GM23338 (cell line): ENCODE measurements around the gene SORL1. TPM values are rescaled to one million over a fixed set of nuclear protein-coding genes. Genes with fewer than 3 reads are reported as not detected.

Experiments used
- ATAC-seq: fragments of 200-7000 bp; cut with Tn5 transposase; 3 replicates; pipeline ENCODE4 v1.9.1; 2020
- DNase-seq: peaks from one replicate; pipeline ENCODE4 v3.0.0-alpha.2; 2015; ENCODE audit warnings: low spot score
- H2AFZ ChIP-seq: fragments of 200-600 bp; sonication (generic); 2 replicates; pipeline ENCODE4 v1.8.0; 2016; ENCODE audit warnings: antibody characterized with exemption, mild to moderate bottlenecking, moderate library complexity
- H3F3A ChIP-seq: fragments of 200-600 bp; sonication (generic); replicated peaks from 2 replicates; pipeline ENCODE4 v1.8.0; 2017; ENCODE audit warnings: antibody characterized with exemption, mixed run types, low read depth
- H3K27ac ChIP-seq: fragments of 200-600 bp; sonication (generic); 2 replicates; pipeline ENCODE4 v1.6.1; 2016; ENCODE audit warnings: low read depth
- H3K27me3 ChIP-seq: fragments of 200-600 bp; sonication (generic); 2 replicates; pipeline ENCODE4 v1.8.0; 2016; ENCODE audit warnings: mild to moderate bottlenecking, mixed run types, moderate library complexity; ENCODE audit not compliant: insufficient read depth
- H3K36me3 ChIP-seq: fragments of 200-600 bp; sonication (generic); 2 replicates; pipeline ENCODE4 v1.8.0; 2016; ENCODE audit warnings: mild to moderate bottlenecking; ENCODE audit not compliant: insufficient read depth
- H3K4me1 ChIP-seq: fragments of 200-600 bp; sonication (generic); 2 replicates; pipeline ENCODE4 v1.8.0; 2016; ENCODE audit warnings: mild to moderate bottlenecking, moderate library complexity; ENCODE audit not compliant: insufficient read depth
- H3K4me2 ChIP-seq: fragments of 200-600 bp; sonication (generic); 2 replicates; pipeline ENCODE4 v1.7.1; 2017; ENCODE audit warnings: mixed run types
- H3K4me3 ChIP-seq: fragments of 200-600 bp; sonication (generic); 2 replicates; pipeline ENCODE4 v1.6.1; 2016; ENCODE audit warnings: mixed run types
- H3K79me2 ChIP-seq: fragments of 200-600 bp; sonication (generic); replicated peaks from 2 replicates; pipeline ENCODE4 v1.8.0; 2017; ENCODE audit warnings: mild to moderate bottlenecking; ENCODE audit not compliant: insufficient read depth
- H3K9me2 ChIP-seq: fragments of 200-600 bp; sonication (generic); 2 replicates; pipeline ENCODE4 v1.8.0; 2017; ENCODE audit not compliant: insufficient read depth
- H4K20me1 ChIP-seq: fragments of 200-600 bp; sonication (generic); replicated peaks from 2 replicates; pipeline ENCODE4 v1.8.0; 2017; ENCODE audit warnings: mild to moderate bottlenecking; ENCODE audit not compliant: insufficient read depth
- H3K27ac Mint-ChIP-seq: 2 replicates; pipeline ENCODE4 v1.8.0; 2020; ENCODE audit warnings: inconsistent platforms, mild to moderate bottlenecking, moderate library complexity, mixed read lengths
- H3K27me3 Mint-ChIP-seq: 3 replicates; pipeline ENCODE4 v1.8.0; 2022; ENCODE audit warnings: low read depth, mild to moderate bottlenecking, moderate library complexity, mixed read lengths, inconsistent platforms; ENCODE audit not compliant: insufficient read depth, poor library complexity
- H3K36me3 Mint-ChIP-seq: 3 replicates; pipeline ENCODE4 v1.8.0; 2021; ENCODE audit warnings: low read depth, mild to moderate bottlenecking, inconsistent platforms, moderate library complexity, mixed read lengths
- H3K4me1 Mint-ChIP-seq: 3 replicates; pipeline ENCODE4 v1.8.0; 2020; ENCODE audit warnings: mild to moderate bottlenecking, inconsistent platforms, mixed read lengths
- H3K4me3 Mint-ChIP-seq: 3 replicates; pipeline ENCODE4 v1.8.0; 2021; ENCODE audit warnings: moderate library complexity, mild to moderate bottlenecking, inconsistent platforms, mixed read lengths
- H3K9me3 Mint-ChIP-seq: 3 replicates; pipeline ENCODE4 v1.8.0; 2020; ENCODE audit warnings: moderate library complexity, mild to moderate bottlenecking, inconsistent platforms, mixed read lengths
- CREB1 ChIP-seq: fragments of 250-450 bp; sonication (Bioruptor Pico); IDR thresholded peaks from 2 replicates; pipeline ENCODE4 v1.5.0; 2020; ENCODE audit warnings: low read depth, mild to moderate bottlenecking, moderate library complexity
- CTCF ChIP-seq, 2 experiments: fragments of 200-600 bp in 1 of 2; sonication (generic) in 1 of 2; conservative IDR thresholded peaks; 2 replicates each; pipeline versions ENCODE4 v1.5.1 to v1.6.1; 2016 to 2017; ENCODE audit warnings: antibody characterized with exemption in 2 of 2, low read depth in 2 of 2, mild to moderate bottlenecking in 2 of 2, moderate library complexity in 1 of 2
- ETS1 ChIP-seq: IDR thresholded peaks from 2 replicates; pipeline ENCODE4 v1.6.1; 2016; ENCODE audit warnings: antibody characterized with exemption
- EZH2 ChIP-seq: fragments of 200-600 bp; sonication (generic); IDR thresholded peaks from one replicate; pipeline ENCODE4 v1.8.0; 2017; ENCODE audit warnings: antibody characterized with exemption, mild to moderate bottlenecking, low read depth; ENCODE audit not compliant: unreplicated experiment
- EZH2phosphoT487 ChIP-seq: fragments of 200-600 bp; sonication (generic); IDR thresholded peaks from one replicate; pipeline ENCODE4 v1.8.1; 2018; ENCODE audit warnings: antibody characterized with exemption; ENCODE audit not compliant: unreplicated experiment
- NANOG ChIP-seq: IDR thresholded peaks from 2 replicates; pipeline ENCODE4 v1.6.1; 2016; ENCODE audit warnings: antibody characterized with exemption, borderline replicate concordance
- REST ChIP-seq: IDR thresholded peaks from one replicate; pipeline ENCODE4 v1.6.1; 2018; ENCODE audit warnings: antibody characterized with exemption; ENCODE audit not compliant: unreplicated experiment
- STAT1 ChIP-seq: IDR thresholded peaks from one replicate; pipeline ENCODE4 v1.6.1; 2016; ENCODE audit warnings: antibody characterized with exemption; ENCODE audit not compliant: unreplicated experiment
- ZNF331 ChIP-seq: fragments of 250-450 bp; sonication (Bioruptor Pico); IDR thresholded peaks from 2 replicates; pipeline ENCODE4 v1.5.0; 2020; ENCODE audit warnings: low read depth, mild to moderate bottlenecking, moderate library complexity
- polyA plus RNA-seq: library from polyadenylated mRNA; unstranded; fragments of >200 nt; fragmentation: Nextera tagmentation; extraction: Ambion mirVana; gene quantifications from 2 replicates; pipeline ENCODE4 v1.2.1, GENCODE V29; 2016
- total RNA-seq: library from RNA; depleted of rRNA; stranded (reverse); fragments of >200 nt; shearing (Covaris generic); gene quantifications from 2 replicates; pipeline ENCODE4 v1.2.3, GENCODE V29; 2014

The SORL1 gene
- total and polyA plus RNA-seq, 2 experiments from 2014 or later, result 23.0 to 78.8 TPM

GRCh38 chr11:121613724-121614123 is 161.6 kb downstream of the SORL1 start:
- Histone ChIP-seq H3K4me2 (no peak overlapping the region), H3K27ac (no peak overlapping the region; the same call in 1 of the 2 replicates), H3K4me3 (no peak overlapping the region), H3K4me1 (peaks cover 4% of the 10 kb centered on the region; the same call in 1 of the 2 replicates), H3K36me3 (peaks cover 65% of the 10 kb centered on the region), H2AFZ (no peak overlapping the region), H3K79me2 (no peaks in the 10 kb centered on the region), H4K20me1 (no peaks in the 10 kb centered on the region), H3F3A (no peaks in the 10 kb centered on the region; the same call in 1 of the 2 replicates), H3K27me3 (no peaks in the 10 kb centered on the region), H3K9me2 (no peaks in the 10 kb centered on the region)
- Mint-ChIP-seq H3K4me3 (no peak overlapping the region), H3K4me1 (peaks cover 3% of the 10 kb centered on the region; the same call in 1 of the 3 replicates), H3K27me3 (no peaks in the 10 kb centered on the region), H3K27ac (no peak overlapping the region), H3K36me3 (peaks cover 82% of the 10 kb centered on the region), H3K9me3 (no peaks in the 10 kb centered on the region)
- ATAC-seq (no peak), DNase-seq (no peak)
- TF ChIP-seq ZNF331 (CRISPR knock-in tag) (no peak), ETS1 (no peak)

GRCh38 chr11:121614636-121615240 is 162.6 kb downstream of the SORL1 start:
- Mint-ChIP-seq H3K36me3 (peaks cover 84% of the 10 kb centered on the region), H3K27me3 (no peaks in the 10 kb centered on the region), H3K27ac (peak overlapping the region; percentile 28; the same call in 1 of the 2 replicates), H3K9me3 (no peaks in the 10 kb centered on the region), H3K4me3 (no peak overlapping the region), H3K4me1 (peaks cover 3% of the 10 kb centered on the region; the same call in 1 of the 3 replicates)
- no peaks in the 10 kb centered on the region for H3K79me2 ChIP-seq
- H3K9me2 ChIP-seq, result no peaks in the 10 kb centered on the region
- no peak overlapping the region for H3K4me2 ChIP-seq
- H4K20me1 ChIP-seq, result no peaks in the 10 kb centered on the region
- H3F3A ChIP-seq, result no peaks in the 10 kb centered on the region; the same call in 1 of the 2 replicates
- H2AFZ ChIP-seq, result no peak overlapping the region
- peaks cover 4% of the 10 kb centered on the region; the same call in 1 of the 2 replicates for H3K4me1 ChIP-seq
- H3K36me3 ChIP-seq, result peaks cover 66% of the 10 kb centered on the region
- no peak overlapping the region for H3K27ac ChIP-seq
- H3K4me3 ChIP-seq, result no peak overlapping the region
- DNase-seq (peak; percentile 26), ATAC-seq (peak; percentile 45; the same call in 1 of the 3 replicates)
- H3K27me3 ChIP-seq, result no peaks in the 10 kb centered on the region
- TF ChIP-seq CREB1 (CRISPR knock-in tag) (no peak), EZH2phosphoT487 (no peak), CTCF (conservative IDR thresholded peaks at IDR 0.05; ENCODE audit: low read depth in 2 of 2) (no peak), EZH2 (no peak), REST (no peak), ZNF331 (CRISPR knock-in tag) (no peak), NANOG (no peak), ETS1 (no peak), STAT1 (no peak)
